DND-41 (cell line): Measurements from ENCODE around the gene GPM6B.

Experiments used
- ATAC-seq: fragments of 200-7000 bp; cut with Tn5 transposase; 3 replicates; pipeline ENCODE4 v1.9.1; 2021; ENCODE audit warnings: low read depth; ENCODE audit not compliant: insufficient read depth
- DNase-seq: peaks from one replicate; pipeline ENCODE4 v3.0.0-alpha.2; 2020
- H2AFZ ChIP-seq: 2 replicates; pipeline ENCODE4 v1.6.0; 2012; ENCODE audit warnings: low read depth, low read length
- H3K27ac ChIP-seq: 2 replicates; pipeline ENCODE4 v1.5.1; 2012; ENCODE audit warnings: low read length, inconsistent platforms
- H3K27me3 ChIP-seq: fragments of 200-600 bp; sonication (generic); 2 replicates; pipeline ENCODE4 v1.6.0; 2012; ENCODE audit warnings: low read length, mild to moderate bottlenecking, inconsistent platforms; ENCODE audit not compliant: insufficient read depth, poor library complexity
- H3K36me3 ChIP-seq: 2 replicates; pipeline ENCODE4 v1.5.1; 2012; ENCODE audit warnings: low read length, inconsistent platforms; ENCODE audit not compliant: insufficient read depth
- H3K4me1 ChIP-seq: 2 replicates; pipeline ENCODE4 v1.5.1; 2012; ENCODE audit warnings: mild to moderate bottlenecking, low read length; ENCODE audit not compliant: insufficient read depth
- H3K4me2 ChIP-seq: 2 replicates; pipeline ENCODE4 v1.6.0; 2012; ENCODE audit warnings: mild to moderate bottlenecking, moderate library complexity, low read length, inconsistent platforms; ENCODE audit not compliant: insufficient read depth
- H3K4me3 ChIP-seq, 2 experiments: fragments of 200-600 bp in 1 of 2; shearing (Covaris generic) in 1 of 2; 2 replicates each; pipeline ENCODE4 v1.5.1; 2012 to 2016; ENCODE audit warnings: inconsistent platforms in 2 of 2, low read length in 2 of 2, mild to moderate bottlenecking in 2 of 2, low read depth in 1 of 2, moderate library complexity in 1 of 2
- H3K79me2 ChIP-seq: 2 replicates; pipeline ENCODE4 v1.6.0; 2012; ENCODE audit warnings: low read length, inconsistent platforms; ENCODE audit not compliant: insufficient read depth
- H3K9ac ChIP-seq: 2 replicates; pipeline ENCODE4 v1.6.0; 2012; ENCODE audit warnings: low read depth, mild to moderate bottlenecking, inconsistent platforms, low read length, moderate library complexity
- H3K9me3 ChIP-seq: 2 replicates; pipeline ENCODE4 v1.5.1; 2012; ENCODE audit warnings: low read length, moderate library complexity, mild to moderate bottlenecking, inconsistent platforms; ENCODE audit not compliant: insufficient read depth, severe bottlenecking
- H4K20me1 ChIP-seq: 2 replicates; pipeline ENCODE4 v1.6.0; 2012; ENCODE audit warnings: low read length; ENCODE audit not compliant: insufficient read depth
- CTCF ChIP-seq: IDR thresholded peaks from 2 replicates; pipeline ENCODE4 v1.5.1; 2012; ENCODE audit warnings: borderline replicate concordance, low read length, moderate library complexity, mild to moderate bottlenecking; ENCODE audit not compliant: poor library complexity, severe bottlenecking; ENCODE audit errors: extremely low read depth
- EZH2 ChIP-seq: IDR thresholded peaks from 3 replicates; pipeline ENCODE4 v1.6.1; 2012; ENCODE audit warnings: borderline replicate concordance, low read depth, mild to moderate bottlenecking, moderate library complexity, low read length, inconsistent platforms; ENCODE audit not compliant: severe bottlenecking

The GPM6B gene

GRCh38 chrX:13763489-13763888 is 53.4 kb downstream of the GPM6B start:
- Histone ChIP-seq H3K79me2 (no peaks in the 10 kb centered on the region), H3K27me3 (no peaks in the 10 kb centered on the region), H2AFZ (no peak overlapping the region), H3K4me3 (no peak overlapping the region), H4K20me1 (no peaks in the 10 kb centered on the region), H3K9ac (no peak overlapping the region), H3K4me2 (no peak overlapping the region), H3K9me3 (no peaks in the 10 kb centered on the region), H3K36me3 (peaks cover 62% of the 10 kb centered on the region), H3K27ac (no peak overlapping the region), H3K4me1 (no peaks in the 10 kb centered on the region)
- DNase-seq (no peak), ATAC-seq (no peak)
- no peak for TF ChIP-seq EZH2
- TF ChIP-seq CTCF: no peak

- no peaks in the 10 kb centered on the region for H3K79me2 ChIP-seq
- H3K4me3 ChIP-seq: no peak overlapping the region
- H3K27ac ChIP-seq: no peak overlapping the region
- no peaks in the 10 kb centered on the region for H3K27me3 ChIP-seq
- DNase-seq (no peak), ATAC-seq (no peak)
- H2AFZ ChIP-seq: no peak overlapping the region
- H3K36me3 ChIP-seq: peaks cover 58% of the 10 kb centered on the region
- H3K4me1 ChIP-seq: no peaks in the 10 kb centered on the region
- H3K4me2 ChIP-seq: no peak overlapping the region
- no peaks in the 10 kb centered on the region for H4K20me1 ChIP-seq
- no peaks in the 10 kb centered on the region for H3K9me3 ChIP-seq
- no peak for TF ChIP-seq EZH2
- TF ChIP-seq CTCF: no peak
- no peak overlapping the region for H3K9ac ChIP-seq
Measured at GRCh38 chrX:13761606-13762414, 55.1 kb downstream of the GPM6B start.

GRCh38 chrX:13760426-13760825 is 56.5 kb downstream of the GPM6B start:
- TF ChIP-seq EZH2 (no peak), CTCF (no peak)
- Histone ChIP-seq H3K9me3 (no peaks in the 10 kb centered on the region), H3K4me2 (no peak overlapping the region), H3K27ac (no peak overlapping the region), H3K4me3 (no peak overlapping the region), H3K79me2 (no peaks in the 10 kb centered on the region), H3K4me1 (no peaks in the 10 kb centered on the region), H2AFZ (no peak overlapping the region), H3K9ac (no peak overlapping the region), H4K20me1 (no peaks in the 10 kb centered on the region), H3K36me3 (peaks cover 48% of the 10 kb centered on the region), H3K27me3 (no peaks in the 10 kb centered on the region)
- DNase-seq (no peak), ATAC-seq (no peak)
